B cell (primary cell): Measurements from ENCODE around the gene KSR2. TPM values are rescaled to one million over a fixed set of nuclear protein-coding genes. Genes with fewer than 3 reads are reported as not detected.

Source experiments
- ATAC-seq: fragments of 200-7000 bp; cut with Tn5 transposase; one replicate; pipeline ENCODE4 v1.10.0; 2021; ENCODE audit warnings: low read depth, mild to moderate bottlenecking, moderate number of reproducible peaks, moderate library complexity
- CTCF ChIA-PET: fragments of 350-600 bp; sonication (Branson Sonifier 250); formaldehyde crosslinking; loops from one replicate; lab custom pipeline; 2021; ENCODE audit warnings: antibody characterized with exemption, inconsistent platforms; lab: Charles Lee
- POLR2A ChIA-PET: fragments of 350-600 bp; sonication (Branson Sonifier 250); formaldehyde crosslinking; loops from one replicate; lab custom pipeline; 2021; ENCODE audit warnings: antibody characterized with exemption; lab: Charles Lee
- DNase-seq: peaks from one replicate; pipeline ENCODE4 v3.0.0; 2013
- H2AFZ ChIP-seq: 2 replicates; pipeline ENCODE4 v1.6.1; 2012; ENCODE audit warnings: mild to moderate bottlenecking, low read depth, low read length; ENCODE audit not compliant: insufficient read depth, poor library complexity, severe bottlenecking
- H3K27ac ChIP-seq, 2 donors: 1 replicate in 1 of 2; 2 replicates in 1 of 2; pipeline ENCODE4 v1.5.1; 2012 to 2013; ENCODE audit warnings: low read length in 2 of 2, mild to moderate bottlenecking in 2 of 2, moderate library complexity in 1 of 2
- H3K27me3 ChIP-seq, 4 experiments: fragments of 200-600 bp in 1 of 4; sonication (generic) in 1 of 4; replicated peaks in 1 of 4; 1 replicate in 2 of 4; 2 replicates in 2 of 4; pipeline versions ENCODE4 v1.6.1 to v1.7.0; 2013 to 2016; ENCODE audit warnings: low read length in 3 of 4, mild to moderate bottlenecking in 2 of 4, mixed read lengths in 1 of 4, moderate library complexity in 1 of 4; ENCODE audit not compliant: insufficient read depth in 4 of 4, control insufficient read depth in 3 of 4; ENCODE audit errors: control extremely low read depth in 1 of 4
- H3K36me3 ChIP-seq, 2 experiments: replicated peaks in 1 of 2; 1 replicate in 1 of 2; 2 replicates in 1 of 2; pipeline versions ENCODE4 v1.6.1 to v1.7.1; 2013; ENCODE audit warnings: low read length in 1 of 2; ENCODE audit not compliant: insufficient read depth in 2 of 2, control insufficient read depth in 1 of 2; ENCODE audit errors: control extremely low read depth in 1 of 2, extremely low read depth in 1 of 2
- H3K4me1 ChIP-seq, 2 donors: fragments of 200-600 bp in 1 of 2; sonication (generic) in 1 of 2; 1 replicate in 1 of 2; 2 replicates in 1 of 2; pipeline versions ENCODE4 v1.5.1 to v1.6.1; 2013 to 2017; ENCODE audit warnings: low read length in 2 of 2; ENCODE audit not compliant: control insufficient read depth in 2 of 2, insufficient read depth in 2 of 2
- H3K4me2 ChIP-seq: replicated peaks from 2 replicates; pipeline ENCODE3; 2012; ENCODE audit warnings: mild to moderate bottlenecking, low read depth, low read length; ENCODE audit not compliant: poor library complexity, severe bottlenecking
- H3K4me3 ChIP-seq, 5 experiments: fragments of 200-600 bp in 1 of 5; sonication (generic) in 1 of 5; 1 replicate in 3 of 5; 2 replicates in 2 of 5; pipeline versions ENCODE4 v1.5.1 to v1.7.0; 2011 to 2016; ENCODE audit warnings: low read length in 4 of 5, mild to moderate bottlenecking in 4 of 5, low read depth in 2 of 5, control low read depth in 1 of 5, moderate library complexity in 1 of 5; ENCODE audit not compliant: insufficient read depth in 1 of 5; ENCODE audit errors: control extremely low read depth in 1 of 5, extremely low read depth in 1 of 5
- H3K79me2 ChIP-seq: fragments of 200-600 bp; sonication (generic); one replicate; pipeline ENCODE4 v1.6.0; 2016; ENCODE audit warnings: low read length; ENCODE audit not compliant: control insufficient read depth, insufficient read depth
- H3K9ac ChIP-seq: fragments of 200-600 bp; sonication (generic); 2 replicates; pipeline ENCODE4 v1.6.1; 2017; ENCODE audit warnings: mild to moderate bottlenecking, low read length, moderate library complexity
- H3K9me3 ChIP-seq, 3 donors: one replicate each; pipeline versions ENCODE4 v1.6.1 to v1.7.1; 2013; ENCODE audit warnings: low read length in 2 of 3; ENCODE audit not compliant: control insufficient read depth in 2 of 3, insufficient read depth in 1 of 3; ENCODE audit errors: control extremely low read depth in 1 of 3
- H4K20me1 ChIP-seq: 2 replicates; pipeline ENCODE4 v1.6.0; 2012; ENCODE audit warnings: mild to moderate bottlenecking, low read length; ENCODE audit not compliant: insufficient read depth, control insufficient read depth, poor library complexity, severe bottlenecking
- H3K27ac Mint-ChIP-seq: one replicate; pipeline ENCODE4 v1.8.0; 2021; ENCODE audit warnings: mixed read lengths
- H3K27me3 Mint-ChIP-seq: one replicate; pipeline ENCODE4 v1.8.0; 2021; ENCODE audit warnings: mixed read lengths
- H3K4me1 Mint-ChIP-seq: one replicate; pipeline ENCODE4 v1.8.0; 2021; ENCODE audit warnings: mixed read lengths
- H3K4me3 Mint-ChIP-seq: one replicate; pipeline ENCODE4 v1.8.0; 2021; ENCODE audit warnings: mixed read lengths
- H3K9me3 Mint-ChIP-seq: one replicate; pipeline ENCODE4 v1.8.0; 2022; ENCODE audit warnings: mixed read lengths; ENCODE audit not compliant: insufficient read depth
- CTCF ChIP-seq: fragments of 200-600 bp; IDR thresholded peaks from one replicate; pipeline ENCODE4 v1.8.0; 2022; ENCODE audit warnings: antibody characterized with exemption, mild to moderate bottlenecking
- EZH2 ChIP-seq: IDR thresholded peaks from 2 replicates; pipeline ENCODE4 v1.6.1; 2012; ENCODE audit warnings: borderline replicate concordance, low read depth, mild to moderate bottlenecking, moderate library complexity, low read length; ENCODE audit not compliant: insufficient read depth, poor library complexity, severe bottlenecking
- WGBS: methylation state at CpG from one replicate; pipeline ENCODE4 v1.1.5; 2013; ENCODE audit warnings: missing lambda C conversion rate; ENCODE audit not compliant: insufficient coverage; 5-methylcytosine and 5-hydroxymethylcytosine counted together
- intact Hi-C: fragments of 100-400 bp; cut with micrococcal nuclease; formaldehyde crosslinking; loops from one replicate; pipeline ENCODE4 v1.10.0; 2022
- polyA plus RNA-seq: library from polyadenylated mRNA; depleted of rRNA; stranded (reverse); fragments of >200 nt; gene quantifications from 2 replicates; pipeline ENCODE4 v1.2.3, GENCODE V29; 2012
- total RNA-seq, 2 donors: library from RNA; stranded (reverse); fragments of 120-200 nt in 1 of 2; gene quantifications; 1 replicate in 1 of 2; 2 replicates in 1 of 2; pipeline versions ENCODE4 v1.2.3 to v1.2.4, GENCODE V29; 2013 to 2022

KSR2 gene
- total and polyA plus RNA-seq, 2 donors (not counting 1 experiment from before 2014, with no cell fraction given), result not detected

- peaks cover 0 to 13% (median 5%) of the 10 kb centered on the region in 3 donors for H3K9me3 ChIP-seq
These were observed 113.6 kb downstream of the KSR2 start for GRCh38 chr12:117855165-117855564.

More at GRCh38 chr12:117855165-117855564, 113.6 kb downstream of the KSR2 start:
- no peak for TF ChIP-seq EZH2
- TF ChIP-seq CTCF, result no peak
- Histone ChIP-seq H3K9ac (no peak overlapping the region), H3K4me1 (no peaks in the 10 kb centered on the region), H3K27ac (no peak overlapping the region), H4K20me1 (no peaks in the 10 kb centered on the region), H3K4me3 (no peak overlapping the region), H2AFZ (no peak overlapping the region), H3K4me2 (no peak overlapping the region), H3K79me2 (no peaks in the 10 kb centered on the region), H3K36me3 (no peaks in the 10 kb centered on the region), H3K27me3 (no peaks in the 10 kb centered on the region)
- no peak for DNase-seq
- 96% methylated on average over 15 of the region's 19 CpGs for WGBS
- ATAC-seq, result no peak
- H3K4me1 Mint-ChIP-seq, result no peaks in the 10 kb centered on the region
- intact Hi-C loops, result loop anchor here (5.0 kb wide), 1 partner anchor 643 kb away; no protein-coding TSS in a partner anchor
- ChIA-PET CTCF (no interaction called here), POLR2A (interaction anchor here (0.7 kb wide), 1 partner anchor 21 kb away, joined by 3 read pairs; no protein-coding TSS in a partner anchor)
- peaks cover under 1% of the 10 kb centered on the region for H3K27me3 Mint-ChIP-seq
- H3K4me3 Mint-ChIP-seq, result no peak overlapping the region
- H3K9me3 Mint-ChIP-seq, result peaks cover 4% of the 10 kb centered on the region
- H3K27ac Mint-ChIP-seq, result no peak overlapping the region
